HCT116 (cell line): Measurements from ENCODE around the gene SPHK1. TPM values are rescaled to one million over a fixed set of nuclear protein-coding genes. Genes with fewer than 3 reads are reported as not detected.

Experiments used
- ATAC-seq: fragments of 200-7000 bp; cut with Tn5 transposase; 2 replicates; pipeline ENCODE4 v1.9.1; 2020; ENCODE audit warnings: mild to moderate bottlenecking, moderate library complexity
- BruUV-seq: library from RNA; stranded (reverse); fragments of 400-500 nt; replicated peaks from 2 replicates; lab custom pipeline; 2021; lab: Mats Ljungman, UMichigan
- CTCF ChIA-PET: fragments of 300-600 bp; sonication (Branson Sonifier 250); formaldehyde crosslinking; loops from one replicate; lab custom pipeline; 2021; ENCODE audit warnings: antibody characterized with exemption; lab: Charles Lee
- POLR2A ChIA-PET: fragments of 300-600, 350-600 bp; sonication (Branson Sonifier 250); formaldehyde crosslinking; loops from one replicate; lab custom pipeline; 2021; ENCODE audit warnings: antibody characterized with exemption; lab: Charles Lee
- RAD21 ChIA-PET, 2 experiments: fragments of 300-600 bp; sonication (Branson Sonifier 250); formaldehyde crosslinking; loops; one replicate each; lab custom pipeline; 2023; ENCODE audit warnings: low total read pairs in 2 of 2; ENCODE audit not compliant: uncharacterized antibody in 2 of 2, unreplicated experiment in 2 of 2, low non-redundant PET in 1 of 2; lab: Charles Lee
- DNase-seq: peaks from one replicate; pipeline ENCODE4 v3.0.0-alpha.2; 2010; ENCODE audit warnings: low read depth, low spot score
- H2AFZ ChIP-seq: fragments of 200-600 bp; shearing (Covaris generic), sonication (generic); 2 replicates; pipeline ENCODE4 v1.6.1; 2017; ENCODE audit warnings: low read depth, mixed run types, mixed read lengths, antibody characterized with exemption, low read length; ENCODE audit not compliant: poor library complexity, severe bottlenecking
- H3K27ac ChIP-seq: 2 replicates; pipeline ENCODE4 v1.5.1; 2012; ENCODE audit warnings: low read depth, low read length
- H3K27me3 ChIP-seq: fragments of 200-600 bp; sonication (generic); 2 replicates; pipeline ENCODE4 v1.6.1; 2016; ENCODE audit warnings: mixed run types, low read length, mixed read lengths; ENCODE audit not compliant: insufficient read depth
- H3K36me3 ChIP-seq, 2 experiments: fragments of 200-500 bp in 1 of 2; fragments of 200-600 bp in 1 of 2; sonication (Bioruptor generic) in 1 of 2; sonication (generic) in 1 of 2; 2 replicates each; pipeline versions ENCODE4 v1.5.1 to v1.6.1; 2014 to 2016; ENCODE audit warnings: low read length in 2 of 2, inconsistent platforms in 1 of 2, mixed read lengths in 1 of 2, mixed run types in 1 of 2; ENCODE audit not compliant: insufficient read depth in 2 of 2, control insufficient read depth in 1 of 2
- H3K4me1 ChIP-seq, 2 experiments: fragments of 200-600 bp in 1 of 2; sonication (generic) in 1 of 2; 2 replicates each; pipeline versions ENCODE4 v1.5.1 to v1.6.1; 2012 to 2017; ENCODE audit warnings: low read length in 2 of 2, inconsistent platforms in 1 of 2, mild to moderate bottlenecking in 1 of 2, mixed read lengths in 1 of 2, mixed run types in 1 of 2, moderate library complexity in 1 of 2; ENCODE audit not compliant: insufficient read depth in 2 of 2, control insufficient read depth in 1 of 2
- H3K4me2 ChIP-seq: fragments of 200-600 bp; sonication (generic); 2 replicates; pipeline ENCODE4 v1.6.1; 2017; ENCODE audit warnings: mixed run types, low read length, mixed read lengths
- H3K4me3 ChIP-seq, 2 experiments: fragments of 200-600 bp in 1 of 2; sonication (generic) in 1 of 2; replicated peaks in 1 of 2; 2 replicates each; pipeline ENCODE4 v1.5.1; 2011 to 2016; ENCODE audit warnings: low read length in 2 of 2, control low read depth in 1 of 2, low read depth in 1 of 2, mild to moderate bottlenecking in 1 of 2, mixed read lengths in 1 of 2, mixed run types in 1 of 2
- H3K79me2 ChIP-seq: fragments of 200-600 bp; sonication (generic); 2 replicates; pipeline ENCODE4 v1.6.1; 2017; ENCODE audit warnings: mild to moderate bottlenecking, mixed run types, low read length, moderate library complexity, mixed read lengths; ENCODE audit not compliant: insufficient read depth
- H3K9ac ChIP-seq: fragments of 200-600 bp; sonication (generic); 2 replicates; pipeline ENCODE4 v1.6.1; 2016; ENCODE audit warnings: low read length, mixed read lengths
- H3K9me2 ChIP-seq: fragments of 200-600 bp; sonication (generic), shearing (Covaris generic); 2 replicates; pipeline ENCODE4 v1.6.1; 2017; ENCODE audit warnings: mixed run types, mild to moderate bottlenecking, moderate library complexity; ENCODE audit not compliant: insufficient read depth
- H3K9me3 ChIP-seq, 2 experiments: fragments of 200-500 bp in 1 of 2; fragments of 200-600 bp in 1 of 2; sonication (Bioruptor generic) in 1 of 2; sonication (generic) in 1 of 2; 2 replicates each; pipeline ENCODE4 v1.6.1; 2014 to 2017; ENCODE audit warnings: low read length in 2 of 2, mixed read lengths in 2 of 2, inconsistent platforms in 1 of 2, low read depth in 1 of 2, mild to moderate bottlenecking in 1 of 2, mixed run types in 1 of 2, moderate library complexity in 1 of 2; ENCODE audit not compliant: control insufficient read depth in 1 of 2, insufficient read depth in 1 of 2
- H4K20me1 ChIP-seq: fragments of 200-600 bp; sonication (generic), shearing (Covaris generic); 2 replicates; pipeline ENCODE4 v1.6.1; 2017; ENCODE audit warnings: mixed run types, mild to moderate bottlenecking, moderate library complexity; ENCODE audit not compliant: insufficient read depth
- CBX3 ChIP-seq: IDR thresholded peaks from 2 replicates; pipeline ENCODE4 v1.6.1; 2012; ENCODE audit warnings: low read depth
- CTCF ChIP-seq, 3 experiments: fragments of 200-600 bp in 1 of 3; sonication (generic) in 1 of 3; IDR thresholded peaks in 2 of 3; conservative IDR thresholded peaks in 1 of 3; 2 replicates each; pipeline ENCODE4 v1.5.1; 2012 to 2017; ENCODE audit warnings: low read depth in 2 of 3, low read length in 2 of 3, antibody characterized with exemption in 1 of 3, borderline replicate concordance in 1 of 3, control low read depth in 1 of 3, mild to moderate bottlenecking in 1 of 3, mixed read lengths in 1 of 3, mixed run types in 1 of 3, moderate library complexity in 1 of 3; ENCODE audit not compliant: insufficient read depth in 1 of 3
- ELF1 ChIP-seq: IDR thresholded peaks from 2 replicates; pipeline ENCODE4 v1.6.1; 2012; ENCODE audit warnings: low read depth, borderline replicate concordance
- FOSL1 ChIP-seq: IDR thresholded peaks from 2 replicates; pipeline ENCODE4 v1.6.1; 2012; ENCODE audit warnings: low read depth
- POLR2A ChIP-seq: IDR thresholded peaks from 2 replicates; pipeline ENCODE4 v1.7.0; 2011; ENCODE audit warnings: borderline replicate concordance; ENCODE audit not compliant: insufficient read depth, insufficient read length; ENCODE audit errors: extremely low read depth
- POLR2AphosphoS5 ChIP-seq: IDR thresholded peaks from 2 replicates; pipeline ENCODE4 v1.6.1; 2011; ENCODE audit warnings: mild to moderate bottlenecking, low read depth, low read length, moderate library complexity
- SIN3A ChIP-seq: IDR thresholded peaks from 2 replicates; pipeline ENCODE4 v1.6.1; 2012; ENCODE audit warnings: low read depth
- SP1 ChIP-seq: IDR thresholded peaks from 2 replicates; pipeline ENCODE4 v1.6.1; 2012; ENCODE audit warnings: low read depth
- SRF ChIP-seq: IDR thresholded peaks from 2 replicates; pipeline ENCODE4 v1.6.1; 2012; ENCODE audit warnings: low read depth
- TCF7L2 ChIP-seq: IDR thresholded peaks from 2 replicates; pipeline ENCODE4 v1.7.0; 2011; ENCODE audit warnings: borderline replicate concordance, inconsistent platforms; ENCODE audit not compliant: insufficient read depth, insufficient read length; ENCODE audit errors: extremely low read depth
- YY1 ChIP-seq: IDR thresholded peaks from 2 replicates; pipeline ENCODE4 v1.6.1; 2011; ENCODE audit warnings: low read length, low read depth, moderate library complexity, mild to moderate bottlenecking; ENCODE audit not compliant: insufficient replicate concordance; ENCODE audit errors: extremely low read depth
- ZNF274 ChIP-seq: fragments of 200-500 bp; sonication (Bioruptor generic); IDR thresholded peaks from 2 replicates; pipeline ENCODE4 v1.6.1; 2014; ENCODE audit warnings: mild to moderate bottlenecking, low read depth, low read length, inconsistent platforms
- intact Hi-C: fragments of 100-400 bp; cut with micrococcal nuclease; formaldehyde crosslinking; loops from 2 replicates; pipeline ENCODE4 v1.10.0; 2022
- total RNA-seq: library from RNA; stranded (reverse); gene quantifications from one replicate; pipeline ENCODE4 v1.2.1, GENCODE V29; 2021; ENCODE audit not compliant: unreplicated experiment
- TF ChIP-seq, protein P1 (sequence below): IDR thresholded peaks from 2 replicates; pipeline ENCODE4 v1.6.1; 2012
- TF ChIP-seq, protein P2 (sequence below): IDR thresholded peaks from 2 replicates; pipeline ENCODE4 v1.6.1; 2012; ENCODE audit warnings: low read depth

The SPHK1 gene
- total RNA-seq, 1 experiment from 2014 or later, result 4.6 TPM

- Histone ChIP-seq H3K36me3 (peaks cover 0 to 4% of the 10 kb centered on the region in 2 experiments; a peak in 1 of 4 replicates), H3K9me2 (no peaks in the 10 kb centered on the region), H3K4me1 (peaks cover 0 to 4% of the 10 kb centered on the region in 2 experiments; a peak in 1 of 4 replicates), H3K9me3 (no peaks in the 10 kb centered on the region), H2AFZ (no peak overlapping the region), H3K79me2 (peaks cover 87% of the 10 kb centered on the region), H3K4me2 (no peak overlapping the region), H3K27ac (no peak overlapping the region), H3K27me3 (no peaks in the 10 kb centered on the region), H3K4me3 (no peak overlapping the region), H4K20me1 (peaks cover 4% of the 10 kb centered on the region; the same call in 1 of the 2 replicates), H3K9ac (no peak overlapping the region)
- CTCF ChIA-PET, result no interaction called here
- ATAC-seq, result no peak
- RAD21 ChIA-PET, result no interaction called here
- DNase-seq, result no peak
- POLR2A ChIA-PET, result no interaction called here
- TF ChIP-seq POLR2AphosphoS5 (no peak), ZNF274 (no peak), CBX3 (no peak), POLR2A (no peak), SRF (no peak), SIN3A (no peak), SP1 (no peak), YY1 (no peak), CTCF (IDR thresholded peaks at IDR 0.05 in 2 of 3, conservative IDR thresholded peaks at IDR 0.05 in 1 of 3; ENCODE audit: borderline replicate concordance in 1 of 3, insufficient read depth in 1 of 3, low read depth in 2 of 3, low read length in 2 of 3) (no peak), FOSL1 (no peak), ELF1 (no peak), TCF7L2 (no peak)
- TF ChIP-seq, protein P1, sequence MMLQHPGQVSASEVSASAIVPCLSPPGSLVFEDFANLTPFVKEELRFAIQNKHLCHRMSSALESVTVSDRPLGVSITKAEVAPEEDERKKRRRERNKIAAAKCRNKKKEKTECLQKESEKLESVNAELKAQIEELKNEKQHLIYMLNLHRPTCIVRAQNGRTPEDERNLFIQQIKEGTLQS, result no peak
- TF ChIP-seq, protein P2, sequence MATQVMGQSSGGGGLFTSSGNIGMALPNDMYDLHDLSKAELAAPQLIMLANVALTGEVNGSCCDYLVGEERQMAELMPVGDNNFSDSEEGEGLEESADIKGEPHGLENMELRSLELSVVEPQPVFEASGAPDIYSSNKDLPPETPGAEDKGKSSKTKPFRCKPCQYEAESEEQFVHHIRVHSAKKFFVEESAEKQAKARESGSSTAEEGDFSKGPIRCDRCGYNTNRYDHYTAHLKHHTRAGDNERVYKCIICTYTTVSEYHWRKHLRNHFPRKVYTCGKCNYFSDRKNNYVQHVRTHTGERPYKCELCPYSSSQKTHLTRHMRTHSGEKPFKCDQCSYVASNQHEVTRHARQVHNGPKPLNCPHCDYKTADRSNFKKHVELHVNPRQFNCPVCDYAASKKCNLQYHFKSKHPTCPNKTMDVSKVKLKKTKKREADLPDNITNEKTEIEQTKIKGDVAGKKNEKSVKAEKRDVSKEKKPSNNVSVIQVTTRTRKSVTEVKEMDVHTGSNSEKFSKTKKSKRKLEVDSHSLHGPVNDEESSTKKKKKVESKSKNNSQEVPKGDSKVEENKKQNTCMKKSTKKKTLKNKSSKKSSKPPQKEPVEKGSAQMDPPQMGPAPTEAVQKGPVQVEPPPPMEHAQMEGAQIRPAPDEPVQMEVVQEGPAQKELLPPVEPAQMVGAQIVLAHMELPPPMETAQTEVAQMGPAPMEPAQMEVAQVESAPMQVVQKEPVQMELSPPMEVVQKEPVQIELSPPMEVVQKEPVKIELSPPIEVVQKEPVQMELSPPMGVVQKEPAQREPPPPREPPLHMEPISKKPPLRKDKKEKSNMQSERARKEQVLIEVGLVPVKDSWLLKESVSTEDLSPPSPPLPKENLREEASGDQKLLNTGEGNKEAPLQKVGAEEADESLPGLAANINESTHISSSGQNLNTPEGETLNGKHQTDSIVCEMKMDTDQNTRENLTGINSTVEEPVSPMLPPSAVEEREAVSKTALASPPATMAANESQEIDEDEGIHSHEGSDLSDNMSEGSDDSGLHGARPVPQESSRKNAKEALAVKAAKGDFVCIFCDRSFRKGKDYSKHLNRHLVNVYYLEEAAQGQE, result no peak
- intact Hi-C loops, result no loop called here
- no TSS peak for BruUV-seq
Observed at GRCh38 chr17:76420356-76421043, 36.1 kb downstream of the SPHK1 start.
